Mesendoderm (in vitro differentiated cells): ENCODE data around the gene MTRFR.
"Not testable (repeated sequence)": the region's sequence is repeated elsewhere in the genome, so short reads cannot be mapped to it uniquely, and the experiment has no call there.

ENCODE experiments used
- DNase-seq: peaks from one replicate; pipeline ENCODE4 v3.0.0; 2013
- H2AK5ac ChIP-seq: 2 replicates; pipeline ENCODE4 v1.6.1; 2013; ENCODE audit warnings: low read length, inconsistent platforms
- H2BK120ac ChIP-seq: 2 replicates; pipeline ENCODE4 v1.6.1; 2013; ENCODE audit warnings: low read depth, mild to moderate bottlenecking, low read length, moderate library complexity, mixed read lengths
- H2BK15ac ChIP-seq: replicated peaks from 2 replicates; pipeline ENCODE4 v1.6.1; 2013; ENCODE audit warnings: low read depth, mild to moderate bottlenecking, moderate library complexity
- H2BK5ac ChIP-seq: 2 replicates; pipeline ENCODE4 v1.6.1; 2013; ENCODE audit warnings: low read length, inconsistent platforms
- H3K18ac ChIP-seq: 2 replicates; pipeline ENCODE4 v1.6.1; 2013; ENCODE audit warnings: mild to moderate bottlenecking, low read length, mixed read lengths
- H3K23ac ChIP-seq: one replicate; pipeline ENCODE4 v1.6.1; 2013; ENCODE audit warnings: low read length
- H3K27ac ChIP-seq: 2 replicates; pipeline ENCODE4 v1.5.1; 2013; ENCODE audit warnings: low read depth, mild to moderate bottlenecking, inconsistent platforms, low read length, moderate library complexity
- H3K27me3 ChIP-seq: 2 replicates; pipeline ENCODE4 v1.6.1; 2013; ENCODE audit warnings: low read length, control low read depth, mild to moderate bottlenecking, inconsistent platforms; ENCODE audit not compliant: insufficient read depth, poor library complexity
- H3K36me3 ChIP-seq: 2 replicates; pipeline ENCODE4 v1.6.1; 2013; ENCODE audit warnings: low read length, inconsistent platforms; ENCODE audit not compliant: control insufficient read depth, insufficient read depth
- H3K4ac ChIP-seq: one replicate; pipeline ENCODE4 v1.6.1; 2013; ENCODE audit warnings: low read depth, mild to moderate bottlenecking, low read length, moderate library complexity
- H3K4me1 ChIP-seq: 2 replicates; pipeline ENCODE4 v1.6.1; 2013; ENCODE audit warnings: low read depth, low read length, inconsistent platforms; ENCODE audit not compliant: control insufficient read depth
- H3K4me2 ChIP-seq: 2 replicates; pipeline ENCODE4 v1.6.1; 2013; ENCODE audit warnings: low read length
- H3K4me3 ChIP-seq: 2 replicates; pipeline ENCODE4 v1.5.1; 2013; ENCODE audit warnings: mild to moderate bottlenecking, low read length
- H3K56ac ChIP-seq: one replicate; pipeline ENCODE4 v1.6.1; 2013; ENCODE audit warnings: low read length
- H3K79me1 ChIP-seq: 2 replicates; pipeline ENCODE4 v1.6.1; 2013; ENCODE audit warnings: low read length, inconsistent platforms
- H3K79me2 ChIP-seq: 2 replicates; pipeline ENCODE4 v1.6.1; 2013; ENCODE audit warnings: mild to moderate bottlenecking, low read length; ENCODE audit not compliant: control insufficient read depth, insufficient read depth
- H3K9ac ChIP-seq: 2 replicates; pipeline ENCODE4 v1.6.1; 2013; ENCODE audit warnings: low read length, inconsistent platforms
- H4K5ac ChIP-seq: one replicate; pipeline ENCODE4 v1.6.1; 2013; ENCODE audit warnings: low read length
- H4K8ac ChIP-seq: one replicate; pipeline ENCODE4 v1.6.1; 2013; ENCODE audit warnings: low read depth, mild to moderate bottlenecking, control low read depth, low read length, moderate library complexity
- WGBS: extraction: QIAGEN DNeasy Blood & Tissue Kit; methylation state at CpG from one replicate; pipeline ENCODE4 v1.1.7; 2013; ENCODE audit warnings: low lambda C conversion rate, missing lambda C conversion rate; ENCODE audit not compliant: insufficient coverage; ENCODE audit errors: extremely low coverage; 5-methylcytosine and 5-hydroxymethylcytosine counted together

The MTRFR gene

GRCh38 chr12:123242116-123242904, 9.1 kb downstream of the MTRFR start:
- Histone ChIP-seq H4K8ac (no peak overlapping the region), H4K5ac (no peak overlapping the region), H3K23ac (no peak overlapping the region), H3K9ac (no peak overlapping the region), H3K18ac (no peak overlapping the region), H2BK15ac (no peak overlapping the region), H3K27me3 (no peaks in the 10 kb centered on the region), H2BK5ac (no peak overlapping the region), H3K36me3 (no peaks in the 10 kb centered on the region), H3K79me1 (peaks cover 2% of the 10 kb centered on the region), H3K4me3 (no peak overlapping the region), H2BK120ac (no peak overlapping the region), H3K4me2 (no peak overlapping the region), H3K56ac (no peak overlapping the region), H3K79me2 (no peaks in the 10 kb centered on the region), H2AK5ac (no peak overlapping the region), H3K27ac (no peak overlapping the region), H3K4ac (no peak overlapping the region), H3K4me1 (no peaks in the 10 kb centered on the region)
- no peak for DNase-seq
- WGBS, result no CpG with 5 or more reads among the region's 11 CpGs

- H3K9ac ChIP-seq, result no peak overlapping the region
- no peak overlapping the region for H4K5ac ChIP-seq
- H3K4ac ChIP-seq, result no peak overlapping the region
- H2BK120ac ChIP-seq, result no peak overlapping the region
- H3K4me2 ChIP-seq, result no peak overlapping the region
- WGBS, result no CpG with 5 or more reads among the region's 7 CpGs
- H3K4me3 ChIP-seq, result no peak overlapping the region
- no peak for DNase-seq
- no peak overlapping the region for H3K18ac ChIP-seq
- H3K79me2 ChIP-seq, result no peaks in the 10 kb centered on the region
- no peak overlapping the region for H3K56ac ChIP-seq
- H3K27me3 ChIP-seq, result no peaks in the 10 kb centered on the region
- H4K8ac ChIP-seq, result no peak overlapping the region
- H3K4me1 ChIP-seq, result no peaks in the 10 kb centered on the region
- H3K23ac ChIP-seq, result no peak overlapping the region
- H2BK5ac ChIP-seq, result no peak overlapping the region
- no peaks in the 10 kb centered on the region for H3K36me3 ChIP-seq
- no peak overlapping the region for H2BK15ac ChIP-seq
- no peaks in the 10 kb centered on the region for H3K79me1 ChIP-seq
- H2AK5ac ChIP-seq, result no peak overlapping the region
- H3K27ac ChIP-seq, result no peak overlapping the region
Measured at GRCh38 chr12:123243671-123244262, 10.5 kb downstream of the MTRFR start.

- Histone ChIP-seq H3K27me3 (no peaks in the 10 kb centered on the region), H3K18ac (no peak overlapping the region), H2BK120ac (no peak overlapping the region), H3K36me3 (no peaks in the 10 kb centered on the region), H3K4ac (no peak overlapping the region), H3K56ac (no peak overlapping the region), H2AK5ac (no peak overlapping the region), H3K79me1 (peaks cover 3% of the 10 kb centered on the region), H2BK5ac (no peak overlapping the region), H4K5ac (no peak overlapping the region), H3K4me1 (no peaks in the 10 kb centered on the region), H3K9ac (no peak overlapping the region), H3K23ac (no peak overlapping the region), H3K4me2 (no peak overlapping the region), H3K79me2 (no peaks in the 10 kb centered on the region), H4K8ac (no peak overlapping the region), H3K27ac (no peak overlapping the region), H3K4me3 (no peak overlapping the region), H2BK15ac (no peak overlapping the region)
- WGBS, result no CpG with 5 or more reads among the region's 3 CpGs
- DNase-seq, result no peak
Measured at GRCh38 chr12:123245678-123246077, 12.4 kb downstream of the MTRFR start.

GRCh38 chr12:123248129-123248528, 14.9 kb downstream of the MTRFR start:
- no CpG with 5 or more reads among the region's 2 CpGs for WGBS
- not testable (repeated sequence) for H3K23ac ChIP-seq

GRCh38 chr12:123248996-123249741, 15.9 kb downstream of the MTRFR start:
- H3K18ac ChIP-seq, H3K27me3 ChIP-seq, H3K79me2 ChIP-seq, H4K8ac ChIP-seq, H3K23ac ChIP-seq, DNase-seq, H3K56ac ChIP-seq, H2AK5ac ChIP-seq, H4K5ac ChIP-seq, H2BK15ac ChIP-seq, H3K4me1 ChIP-seq, H3K4me2 ChIP-seq, H2BK5ac ChIP-seq, H3K9ac ChIP-seq, H2BK120ac ChIP-seq, H3K27ac ChIP-seq, H3K4me3 ChIP-seq, H3K36me3 ChIP-seq, H3K4ac ChIP-seq, H3K79me1 ChIP-seq: not testable (repeated sequence)
- WGBS, result no CpG with 5 or more reads among the region's 26 CpGs

More at GRCh38 chr12:123248129-123248528, 14.9 kb downstream of the MTRFR start:
- not testable (repeated sequence) for H2AK5ac ChIP-seq, H2BK120ac ChIP-seq, H3K4me3 ChIP-seq, H3K27me3 ChIP-seq, H3K9ac ChIP-seq, H3K36me3 ChIP-seq, H3K27ac ChIP-seq, H4K5ac ChIP-seq, H3K4ac ChIP-seq, H2BK15ac ChIP-seq, DNase-seq, H3K4me2 ChIP-seq, H3K79me1 ChIP-seq, H3K79me2 ChIP-seq, H3K56ac ChIP-seq, H3K4me1 ChIP-seq, H4K8ac ChIP-seq, H3K18ac ChIP-seq, H2BK5ac ChIP-seq
